KMS-11 (cell line): Measurements from ENCODE around the gene ATF7.

Experiments
- H2AFZ ChIP-seq: fragments of 200-600 bp; sonication (generic); 2 replicates; pipeline ENCODE4 v1.6.1; 2016; ENCODE audit warnings: antibody characterized with exemption, mixed run types, low read depth
- H3K27ac ChIP-seq: fragments of 200-600 bp; sonication (generic); 2 replicates; pipeline ENCODE4 v1.6.1; 2016; ENCODE audit warnings: mild to moderate bottlenecking, mixed run types
- H3K27me3 ChIP-seq: fragments of 200-600 bp; sonication (generic); 2 replicates; pipeline ENCODE4 v1.6.1; 2017; ENCODE audit warnings: mild to moderate bottlenecking, low read depth, mixed run types, moderate library complexity; ENCODE audit not compliant: insufficient read depth
- H3K36me3 ChIP-seq: fragments of 200-600 bp; sonication (generic); 2 replicates; pipeline ENCODE4 v1.6.1; 2017; ENCODE audit warnings: mild to moderate bottlenecking, mixed run types; ENCODE audit not compliant: insufficient read depth
- H3K4me1 ChIP-seq: fragments of 200-600 bp; sonication (generic); 2 replicates; pipeline ENCODE4 v1.6.1; 2016; ENCODE audit warnings: mild to moderate bottlenecking, low read depth, mixed run types; ENCODE audit not compliant: poor library complexity, severe bottlenecking
- H3K4me2 ChIP-seq: fragments of 200-600 bp; sonication (generic); 2 replicates; pipeline ENCODE4 v1.7.0; 2016; ENCODE audit warnings: mild to moderate bottlenecking, mixed run types
- H3K4me3 ChIP-seq: fragments of 200-600 bp; sonication (generic); IDR thresholded peaks from 2 replicates; pipeline ENCODE4 v1.6.1; 2017; ENCODE audit warnings: low read depth, low read length, mixed read lengths; ENCODE audit not compliant: insufficient read depth
- H3K79me2 ChIP-seq: fragments of 200-600 bp; sonication (generic); 2 replicates; pipeline ENCODE4 v1.6.1; 2016; ENCODE audit warnings: low read depth, mixed run types; ENCODE audit not compliant: insufficient read depth
- H3K9ac ChIP-seq: fragments of 200-600 bp; sonication (generic); 2 replicates; pipeline ENCODE4 v1.6.1; 2016; ENCODE audit warnings: mild to moderate bottlenecking, mixed run types
- H4K20me1 ChIP-seq: fragments of 200-600 bp; sonication (generic); 2 replicates; pipeline ENCODE4 v1.6.1; 2016; ENCODE audit warnings: mild to moderate bottlenecking, mixed run types; ENCODE audit not compliant: insufficient read depth
- CTCF ChIP-seq: fragments of 200-600 bp; sonication (generic); conservative IDR thresholded peaks from 2 replicates; pipeline ENCODE4 v1.6.1; 2017; ENCODE audit warnings: low read depth, mild to moderate bottlenecking, antibody characterized with exemption, low read length, moderate library complexity, mixed read lengths

Gene ATF7

GRCh38 chr12:53524476-53524875, 101.7 kb downstream of the ATF7 start:
- Histone ChIP-seq H3K27me3 (no peaks in the 10 kb centered on the region), H2AFZ (no peak overlapping the region), H3K4me3 (no peak overlapping the region), H3K27ac (no peak overlapping the region), H3K9ac (no peak overlapping the region), H4K20me1 (no peaks in the 10 kb centered on the region), H3K79me2 (no peaks in the 10 kb centered on the region), H3K4me1 (no peaks in the 10 kb centered on the region), H3K4me2 (no peak overlapping the region), H3K36me3 (no peaks in the 10 kb centered on the region; the same call in 1 of the 2 replicates)
- TF ChIP-seq CTCF = no peak

GRCh38 chr12:53523131-53523530, 103.1 kb downstream of the ATF7 start:
- no peaks in the 10 kb centered on the region; the same call in 1 of the 2 replicates for H3K36me3 ChIP-seq
- no peaks in the 10 kb centered on the region for H4K20me1 ChIP-seq
- H3K27me3 ChIP-seq = no peaks in the 10 kb centered on the region
- no peak overlapping the region for H3K9ac ChIP-seq
- no peaks in the 10 kb centered on the region for H3K4me1 ChIP-seq
- H3K79me2 ChIP-seq = no peaks in the 10 kb centered on the region
- no peak overlapping the region for H3K27ac ChIP-seq
- no peak for TF ChIP-seq CTCF
- no peak overlapping the region for H3K4me2 ChIP-seq
- H3K4me3 ChIP-seq = no peak overlapping the region
- H2AFZ ChIP-seq = no peak overlapping the region

GRCh38 chr12:53518381-53518780, 107.8 kb downstream of the ATF7 start:
- Histone ChIP-seq H3K4me2 (no peak overlapping the region), H3K9ac (no peak overlapping the region), H3K27ac (no peak overlapping the region), H4K20me1 (no peaks in the 10 kb centered on the region), H3K36me3 (no peaks in the 10 kb centered on the region), H3K27me3 (no peaks in the 10 kb centered on the region), H2AFZ (no peak overlapping the region), H3K4me1 (no peaks in the 10 kb centered on the region), H3K79me2 (no peaks in the 10 kb centered on the region), H3K4me3 (no peak overlapping the region)
- TF ChIP-seq CTCF = no peak

GRCh38 chr12:53516758-53517455, 109.3 kb downstream of the ATF7 start:
- H3K4me2 ChIP-seq = no peak overlapping the region
- no peak overlapping the region for H3K27ac ChIP-seq
- H3K79me2 ChIP-seq = no peaks in the 10 kb centered on the region
- H3K4me3 ChIP-seq = no peak overlapping the region
- H3K4me1 ChIP-seq = no peaks in the 10 kb centered on the region
- H3K9ac ChIP-seq = no peak overlapping the region
- no peak overlapping the region for H2AFZ ChIP-seq
- no peaks in the 10 kb centered on the region for H3K36me3 ChIP-seq
- no peaks in the 10 kb centered on the region for H3K27me3 ChIP-seq
- no peak for TF ChIP-seq CTCF
- H4K20me1 ChIP-seq = no peaks in the 10 kb centered on the region
